ENCODE data around the gene PDCD6IP.
"Not testable (repeated sequence)": the region's sequence is repeated elsewhere in the genome, so short reads cannot be mapped to it uniquely, and the experiment has no call there.

Gene PDCD6IP

GRCh38 chr3:33798418-33799201 is at the start of gene PDCD6IP:
PDCD6IP (plus strand) TSS chr3:33798630; CDS start chr3:33798729, 99 bp downstream.
- H3K4me1 ChIP-seq (ENCODE audit: insufficient read depth, low read length): peaks cover 4% of the 10 kb centered on the region; the same call in 1 of the 2 replicates
- peaks cover 4% of the 10 kb centered on the region for H3K9me3 ChIP-seq (ENCODE audit: control insufficient read depth, insufficient read depth, low read length)
- no peaks in the 10 kb centered on the region; the same call in 1 of the 2 replicates for H3K36me3 ChIP-seq (ENCODE audit: insufficient read depth, low read length)
- H3K9ac ChIP-seq (ENCODE audit: low read depth, low read length): peak within 1 kb of the TSS; percentile 76

DNA sequence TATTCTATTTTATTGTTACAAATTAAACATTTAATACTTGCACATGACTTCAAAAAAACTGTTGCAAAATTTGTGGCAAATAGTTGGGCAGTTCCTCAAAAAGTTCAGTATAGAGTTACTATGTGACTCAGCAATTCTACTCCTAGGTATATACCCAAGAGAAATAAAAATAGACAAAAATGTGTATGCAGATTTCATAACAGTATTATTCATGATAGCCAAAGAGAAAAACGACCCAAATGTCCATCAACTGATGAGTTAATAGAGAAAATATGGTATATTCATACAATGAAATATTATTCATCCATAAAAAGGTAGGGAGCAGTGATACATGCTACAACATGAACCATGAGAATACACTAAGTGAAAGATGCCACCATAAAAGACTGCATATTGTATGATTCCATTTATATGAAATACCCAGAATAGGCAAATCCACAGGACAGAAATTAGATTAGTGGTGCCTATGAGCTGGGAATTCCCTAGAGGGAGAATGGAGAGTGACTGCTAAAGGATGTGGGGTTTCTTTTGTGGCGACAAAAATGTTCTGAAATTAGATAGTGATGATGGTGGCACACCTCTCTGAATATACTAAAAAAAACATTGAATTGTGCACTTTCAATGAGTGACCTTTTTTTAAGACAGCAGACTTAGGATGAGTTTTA is 48.8 kb upstream of the PDCD6IP start:
- H3K36me3 ChIP-seq (ENCODE audit: insufficient read depth, low read length): no peaks in the 10 kb centered on the region
- H3K4me1 ChIP-seq (ENCODE audit: insufficient read depth, low read length): no peaks in the 10 kb centered on the region
- H3K9me3 ChIP-seq (ENCODE audit: control insufficient read depth, insufficient read depth, low read length): peaks cover 3% of the 10 kb centered on the region
- no peak overlapping the region for H3K9ac ChIP-seq (ENCODE audit: low read depth, low read length)

- Histone ChIP-seq H3K36me3 (ENCODE audit: insufficient read depth, low read length) (no peaks in the 10 kb centered on the region), H3K4me1 (ENCODE audit: insufficient read depth, low read length) (no peaks in the 10 kb centered on the region), H3K9ac (ENCODE audit: low read depth, low read length) (no peak overlapping the region), H3K9me3 (ENCODE audit: control insufficient read depth, insufficient read depth, low read length) (peaks cover 7% of the 10 kb centered on the region)
Observed at GRCh38 chr3:33750211-33750548, 48.2 kb upstream of the PDCD6IP start.

- Histone ChIP-seq H3K36me3 (ENCODE audit: insufficient read depth, low read length) (no peaks in the 10 kb centered on the region), H3K9ac (ENCODE audit: low read depth, low read length) (no peak overlapping the region), H3K4me1 (ENCODE audit: insufficient read depth, low read length) (no peaks in the 10 kb centered on the region), H3K9me3 (ENCODE audit: control insufficient read depth, insufficient read depth, low read length) (peaks cover 8% of the 10 kb centered on the region)
Observed at GRCh38 chr3:33751336-33751735, 47.1 kb upstream of the PDCD6IP start.

DNA sequence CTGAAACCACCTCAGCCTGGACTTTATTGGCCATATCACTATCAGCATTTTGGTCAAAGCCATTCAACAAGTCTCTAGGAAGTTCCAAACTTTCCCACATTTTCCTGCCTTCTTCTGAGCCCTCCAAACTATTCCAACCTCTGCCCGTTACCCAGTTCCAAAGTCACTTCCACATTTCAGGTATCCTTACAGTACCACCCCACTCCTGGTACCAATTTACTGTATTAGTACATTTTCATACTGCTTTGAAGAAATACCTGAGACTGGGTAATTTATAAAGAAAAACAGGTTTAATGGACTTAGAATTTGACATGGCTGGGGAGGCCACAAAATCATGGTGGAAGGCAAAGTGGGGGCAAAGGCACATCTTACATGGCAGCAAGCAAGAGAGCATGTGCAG is 44.0 kb upstream of the PDCD6IP start:
- H3K4me1 ChIP-seq (ENCODE audit: insufficient read depth, low read length); H3K36me3 ChIP-seq (ENCODE audit: insufficient read depth, low read length); H3K9ac ChIP-seq (ENCODE audit: low read depth, low read length): not testable (repeated sequence)
- H3K9me3 ChIP-seq (ENCODE audit: control insufficient read depth, insufficient read depth, low read length): peaks cover 11% of the 10 kb centered on the region

DNA sequence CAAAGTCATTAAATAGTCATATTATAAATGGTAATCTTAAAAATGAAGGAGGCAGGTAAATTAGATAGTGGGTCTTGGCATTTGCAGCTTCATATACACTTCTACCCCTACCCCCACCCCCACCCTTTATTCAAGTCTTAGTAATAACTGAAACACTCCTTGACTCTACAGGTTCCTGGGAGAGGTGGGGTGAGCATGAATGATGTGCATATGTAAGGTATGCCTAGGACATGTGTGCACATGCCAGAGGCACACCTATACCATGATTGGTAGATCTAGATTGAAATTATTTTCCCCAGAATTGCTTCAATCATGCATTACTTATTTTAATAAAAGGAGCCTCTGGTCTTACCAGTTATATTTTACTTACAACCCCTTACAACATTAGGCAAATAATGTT is 40.1 kb upstream of the PDCD6IP start:
- H3K36me3 ChIP-seq (ENCODE audit: insufficient read depth, low read length): no peaks in the 10 kb centered on the region
- no peaks in the 10 kb centered on the region for H3K4me1 ChIP-seq (ENCODE audit: insufficient read depth, low read length)
- no peak overlapping the region for H3K9ac ChIP-seq (ENCODE audit: low read depth, low read length)
- H3K9me3 ChIP-seq (ENCODE audit: control insufficient read depth, insufficient read depth, low read length): peaks cover 11% of the 10 kb centered on the region

GRCh38 chr3:33758864-33759263 is 39.6 kb upstream of the PDCD6IP start:
- peaks cover 11% of the 10 kb centered on the region for H3K9me3 ChIP-seq (ENCODE audit: control insufficient read depth, insufficient read depth, low read length)
- no peak overlapping the region for H3K9ac ChIP-seq (ENCODE audit: low read depth, low read length)

DNA sequence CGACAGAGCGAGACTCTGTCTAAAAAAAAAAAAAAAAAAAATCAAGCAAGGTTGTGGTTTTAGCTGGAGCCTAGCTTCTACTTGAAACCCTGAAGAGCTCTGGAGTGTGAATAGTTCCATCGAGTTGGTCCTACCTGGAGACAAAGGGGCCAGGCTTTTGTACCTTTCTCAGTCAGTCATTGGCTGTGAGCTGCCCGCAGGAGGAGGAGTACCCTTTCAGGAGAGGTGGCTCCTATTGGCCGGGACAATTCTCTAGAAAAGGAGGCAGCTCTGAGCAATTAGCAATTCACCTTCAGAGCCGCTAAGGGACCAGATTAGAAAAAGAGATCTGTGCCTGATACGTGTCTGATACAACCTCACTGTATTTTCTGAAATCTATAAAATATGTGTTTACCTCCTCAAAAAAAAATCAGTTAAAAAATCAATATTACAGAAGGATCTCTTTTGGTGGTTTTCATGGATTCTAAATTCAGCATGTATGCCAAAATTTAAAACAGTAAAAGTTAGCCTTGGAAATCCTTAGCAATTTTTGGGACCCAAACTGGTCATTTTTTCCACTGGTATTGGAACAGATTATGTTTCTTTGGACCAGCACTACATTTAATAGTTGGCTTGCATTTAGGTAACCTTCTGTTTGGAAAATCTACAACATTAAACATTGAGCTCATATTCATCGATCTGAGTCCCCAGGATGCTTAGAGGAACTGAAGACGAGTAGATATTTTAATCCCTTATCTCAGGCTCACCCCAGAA is 29.7 kb upstream of the PDCD6IP start:
- Histone ChIP-seq H3K9ac (ENCODE audit: low read depth, low read length) (no peak overlapping the region), H3K9me3 (ENCODE audit: control insufficient read depth, insufficient read depth, low read length) (no peaks in the 10 kb centered on the region), H3K36me3 (ENCODE audit: insufficient read depth, low read length) (no peaks in the 10 kb centered on the region), H3K4me1 (ENCODE audit: insufficient read depth, low read length) (peaks cover 5% of the 10 kb centered on the region; the same call in 1 of the 2 replicates)

More at GRCh38 chr3:33758864-33759263, 39.6 kb upstream of the PDCD6IP start:
- no peaks in the 10 kb centered on the region for H3K36me3 ChIP-seq (ENCODE audit: insufficient read depth, low read length)
- H3K4me1 ChIP-seq (ENCODE audit: insufficient read depth, low read length): no peaks in the 10 kb centered on the region

DNA sequence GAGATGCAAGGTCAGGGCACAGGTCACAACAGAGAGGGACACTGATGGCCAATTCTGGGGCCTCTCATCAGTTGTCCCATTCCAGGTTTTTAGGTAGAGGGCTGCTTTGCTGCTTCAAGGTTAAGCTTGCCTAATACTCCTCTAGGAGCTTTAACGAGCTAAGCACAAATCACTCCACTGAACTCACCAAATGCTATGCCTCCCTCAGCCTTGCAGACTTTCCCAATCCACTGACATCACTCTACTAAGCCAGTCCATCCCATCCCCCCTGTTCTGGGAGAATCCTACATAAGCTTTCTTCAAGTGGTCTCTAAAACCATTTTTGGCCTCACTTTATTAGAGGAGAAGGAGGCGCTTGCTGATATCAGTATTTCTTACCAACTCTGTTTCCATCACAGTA is 24.8 kb upstream of the PDCD6IP start:
- H3K4me1 ChIP-seq (ENCODE audit: insufficient read depth, low read length): peaks cover 5% of the 10 kb centered on the region; the same call in 1 of the 2 replicates
- H3K9me3 ChIP-seq (ENCODE audit: control insufficient read depth, insufficient read depth, low read length): no peaks in the 10 kb centered on the region
- H3K36me3 ChIP-seq (ENCODE audit: insufficient read depth, low read length): no peaks in the 10 kb centered on the region
- no peak overlapping the region for H3K9ac ChIP-seq (ENCODE audit: low read depth, low read length)

DNA sequence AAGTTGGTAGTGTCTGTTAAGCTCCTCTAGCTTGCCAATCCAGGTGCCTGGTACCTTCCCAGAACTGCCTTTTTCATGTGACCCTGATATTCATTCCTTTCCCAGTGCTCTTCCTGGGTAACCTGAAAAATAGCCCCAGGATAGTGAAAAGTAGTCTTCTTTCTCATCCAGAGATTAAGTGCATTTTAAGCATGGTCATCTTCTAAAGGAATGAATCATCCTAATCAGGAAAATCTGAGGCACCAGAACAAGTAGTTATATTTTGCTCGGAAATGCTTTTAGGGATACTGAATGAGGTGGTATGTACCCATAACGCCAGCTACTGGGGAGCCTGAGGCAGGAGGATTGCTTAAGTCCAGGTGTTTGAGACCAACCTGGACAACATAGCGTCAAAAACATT is 23.1 kb upstream of the PDCD6IP start:
- Histone ChIP-seq H3K4me1 (ENCODE audit: insufficient read depth, low read length) (peaks cover 5% of the 10 kb centered on the region; the same call in 1 of the 2 replicates), H3K36me3 (ENCODE audit: insufficient read depth, low read length) (no peaks in the 10 kb centered on the region), H3K9ac (ENCODE audit: low read depth, low read length) (no peak overlapping the region), H3K9me3 (ENCODE audit: control insufficient read depth, insufficient read depth, low read length) (no peaks in the 10 kb centered on the region)

DNA sequence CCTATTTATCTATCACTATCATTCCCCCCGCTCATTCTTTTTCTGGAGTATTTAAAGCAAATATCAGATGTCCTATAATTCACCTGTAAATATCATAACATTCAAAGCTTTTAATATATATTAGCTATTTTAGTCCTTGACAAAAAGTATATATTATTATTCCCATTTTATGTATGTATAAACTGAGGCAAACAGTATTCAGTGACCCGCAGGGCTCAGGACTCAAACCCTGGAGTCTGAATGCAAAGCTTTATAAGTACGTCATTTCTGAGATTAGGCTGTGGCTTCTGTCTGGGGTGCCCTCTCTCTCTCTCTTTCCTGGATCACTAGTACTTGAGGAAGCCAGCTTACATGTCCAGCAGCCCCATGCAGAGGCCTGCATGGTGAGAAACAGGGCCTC is 20.4 kb upstream of the PDCD6IP start:
- Histone ChIP-seq H3K36me3 (ENCODE audit: insufficient read depth, low read length) (no peaks in the 10 kb centered on the region), H3K4me1 (ENCODE audit: insufficient read depth, low read length) (peaks cover 5% of the 10 kb centered on the region; the same call in 1 of the 2 replicates), H3K9ac (ENCODE audit: low read depth, low read length) (no peak overlapping the region), H3K9me3 (ENCODE audit: control insufficient read depth, insufficient read depth, low read length) (no peaks in the 10 kb centered on the region)

DNA sequence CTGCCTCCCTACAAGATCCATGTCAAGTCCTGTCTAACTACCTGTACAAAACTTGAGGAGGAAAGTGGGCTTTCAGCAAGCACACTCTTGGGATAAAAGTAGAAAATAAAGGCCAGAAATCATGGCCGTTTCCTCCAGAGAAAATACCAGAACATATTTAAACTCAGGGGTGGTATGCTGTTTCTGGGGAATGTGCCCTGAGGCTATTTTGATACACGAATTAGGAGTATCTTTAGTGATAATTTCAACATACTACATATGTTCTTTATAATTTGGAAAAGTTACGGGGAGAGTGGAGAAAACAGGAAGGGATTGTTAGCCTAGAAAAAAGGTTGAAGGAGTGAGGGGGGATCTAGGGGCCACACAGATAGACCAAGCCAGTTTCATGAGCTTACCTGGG is 18.7 kb upstream of the PDCD6IP start:
- Histone ChIP-seq H3K4me1 (ENCODE audit: insufficient read depth, low read length) (no peaks in the 10 kb centered on the region), H3K9ac (ENCODE audit: low read depth, low read length) (no peak overlapping the region), H3K36me3 (ENCODE audit: insufficient read depth, low read length) (no peaks in the 10 kb centered on the region), H3K9me3 (ENCODE audit: control insufficient read depth, insufficient read depth, low read length) (no peaks in the 10 kb centered on the region)

DNA sequence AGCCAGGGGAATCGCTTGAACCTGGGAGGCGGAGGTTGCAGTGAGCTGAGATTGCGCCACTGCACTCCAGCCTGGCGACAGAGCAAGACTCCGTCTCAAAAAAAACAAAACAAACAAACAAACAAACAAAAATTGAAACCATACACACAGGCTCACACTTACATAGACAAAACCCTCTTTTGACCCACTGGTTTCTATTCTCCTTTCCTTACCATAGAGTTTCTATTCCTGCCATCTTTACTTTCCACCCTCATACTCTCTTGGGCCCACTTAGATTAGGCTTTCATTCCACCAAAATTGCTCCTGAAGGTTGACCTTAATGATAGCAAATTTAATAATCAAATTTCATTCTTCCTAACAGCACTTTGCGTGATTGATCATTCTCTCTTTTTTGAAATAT is 17.0 kb upstream of the PDCD6IP start:
- H3K4me1 ChIP-seq (ENCODE audit: insufficient read depth, low read length); H3K36me3 ChIP-seq (ENCODE audit: insufficient read depth, low read length); H3K9me3 ChIP-seq (ENCODE audit: control insufficient read depth, insufficient read depth, low read length); H3K9ac ChIP-seq (ENCODE audit: low read depth, low read length): not testable (repeated sequence)

GRCh38 chr3:33786565-33787327 is 11.7 kb upstream of the PDCD6IP start:
- H3K9ac ChIP-seq (ENCODE audit: low read depth, low read length): peak overlapping the region; percentile 22
- H3K9me3 ChIP-seq (ENCODE audit: control insufficient read depth, insufficient read depth, low read length): no peaks in the 10 kb centered on the region
- no peaks in the 10 kb centered on the region for H3K36me3 ChIP-seq (ENCODE audit: insufficient read depth, low read length)
- H3K4me1 ChIP-seq (ENCODE audit: insufficient read depth, low read length): peaks cover 16% of the 10 kb centered on the region

Measured in ES-I3 (cell line).